OCI-M2 (cell line): ENCODE results near the gene UCP1.
A peak's percentile ranks its signal among the peaks of the same experiment; 100 is the strongest.
"Not testable (repeated sequence)": the region's sequence is repeated elsewhere in the genome, so short reads cannot be mapped to it uniquely, and the experiment has no call there.

Experiments
- DNase-seq: peaks from one replicate; lab custom pipeline; 2025; ENCODE audit not compliant: unreplicated experiment; lab: John Stamatoyannopoulos, UW

The UCP1 gene

DNA sequence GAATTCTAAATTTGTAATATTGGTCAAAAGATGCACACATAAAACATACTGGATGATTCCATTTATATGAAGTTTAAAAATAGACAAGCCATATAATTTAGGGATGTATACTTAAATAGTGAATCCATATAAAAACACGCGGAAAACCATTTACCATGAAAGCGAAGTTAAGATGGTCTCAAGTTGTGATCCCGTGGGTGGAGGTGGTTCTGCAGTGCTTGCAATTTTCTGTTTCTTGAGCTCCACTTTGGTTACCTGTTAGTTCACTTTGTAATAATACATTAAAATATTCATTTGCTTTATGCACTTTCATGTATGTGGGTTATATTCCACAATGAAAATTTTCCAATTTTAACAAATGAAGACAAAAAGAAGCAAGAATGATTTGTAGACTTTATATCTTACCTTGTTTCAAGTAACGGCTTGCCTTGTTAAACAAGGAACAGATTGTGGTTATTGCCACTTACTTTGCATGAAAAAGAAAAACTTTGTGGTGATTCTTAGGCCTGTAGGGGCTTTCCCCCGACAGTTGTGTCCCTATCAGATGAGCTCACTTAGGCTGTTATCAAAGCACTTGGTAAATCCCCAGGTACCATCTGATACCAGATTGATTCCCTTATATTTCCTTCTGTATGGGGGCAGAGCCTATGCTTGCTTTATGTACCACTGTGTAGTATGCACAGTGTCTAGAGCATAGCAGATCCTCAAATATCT, 12.2 kb downstream of the UCP1 start:
- no peak for DNase-seq

DNA sequence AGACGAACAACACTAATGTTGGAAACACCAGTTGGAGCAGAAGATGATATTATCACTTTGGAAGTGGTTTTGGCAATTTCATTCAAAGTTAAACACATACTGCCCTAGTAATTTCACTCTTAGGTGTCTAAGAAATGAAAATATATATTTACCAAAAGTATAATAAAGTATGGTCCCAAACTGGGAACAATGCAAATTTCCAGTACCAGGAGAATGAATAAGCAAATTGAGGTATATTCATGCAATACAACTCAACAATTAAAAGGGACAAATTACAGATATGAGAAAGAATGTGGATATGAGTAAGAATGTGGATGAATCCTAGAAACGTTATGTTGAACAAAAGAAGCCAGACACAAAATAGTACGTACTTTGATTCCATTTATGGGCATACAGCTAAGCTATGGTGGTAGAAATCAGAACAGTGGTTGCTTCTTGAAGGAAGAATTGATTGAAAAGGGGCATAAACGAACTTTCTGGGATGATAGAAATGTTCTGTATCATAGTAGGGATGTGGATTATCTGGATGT, 34.7 kb downstream of the UCP1 start:
- no peak for DNase-seq

DNA sequence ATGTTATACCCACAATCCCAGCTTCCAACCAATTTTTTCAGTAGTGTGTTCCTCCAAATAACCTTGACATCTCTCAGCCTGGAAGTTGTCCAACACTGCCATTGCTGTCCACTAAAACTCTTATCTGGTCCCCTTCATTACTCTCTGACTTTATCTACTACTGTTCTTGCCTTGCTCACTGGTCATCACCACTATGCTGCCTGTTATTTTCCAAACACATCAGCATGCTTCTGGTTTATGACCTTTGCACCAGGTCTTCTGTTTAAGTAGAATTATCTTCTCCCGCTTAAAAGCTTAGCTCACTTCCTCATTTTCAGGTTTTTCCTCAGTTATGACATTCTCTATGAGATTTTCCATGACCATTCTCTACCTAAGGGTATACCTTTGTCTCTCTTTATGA, 39.3 kb downstream of the UCP1 start:
- no peak for DNase-seq

DNA sequence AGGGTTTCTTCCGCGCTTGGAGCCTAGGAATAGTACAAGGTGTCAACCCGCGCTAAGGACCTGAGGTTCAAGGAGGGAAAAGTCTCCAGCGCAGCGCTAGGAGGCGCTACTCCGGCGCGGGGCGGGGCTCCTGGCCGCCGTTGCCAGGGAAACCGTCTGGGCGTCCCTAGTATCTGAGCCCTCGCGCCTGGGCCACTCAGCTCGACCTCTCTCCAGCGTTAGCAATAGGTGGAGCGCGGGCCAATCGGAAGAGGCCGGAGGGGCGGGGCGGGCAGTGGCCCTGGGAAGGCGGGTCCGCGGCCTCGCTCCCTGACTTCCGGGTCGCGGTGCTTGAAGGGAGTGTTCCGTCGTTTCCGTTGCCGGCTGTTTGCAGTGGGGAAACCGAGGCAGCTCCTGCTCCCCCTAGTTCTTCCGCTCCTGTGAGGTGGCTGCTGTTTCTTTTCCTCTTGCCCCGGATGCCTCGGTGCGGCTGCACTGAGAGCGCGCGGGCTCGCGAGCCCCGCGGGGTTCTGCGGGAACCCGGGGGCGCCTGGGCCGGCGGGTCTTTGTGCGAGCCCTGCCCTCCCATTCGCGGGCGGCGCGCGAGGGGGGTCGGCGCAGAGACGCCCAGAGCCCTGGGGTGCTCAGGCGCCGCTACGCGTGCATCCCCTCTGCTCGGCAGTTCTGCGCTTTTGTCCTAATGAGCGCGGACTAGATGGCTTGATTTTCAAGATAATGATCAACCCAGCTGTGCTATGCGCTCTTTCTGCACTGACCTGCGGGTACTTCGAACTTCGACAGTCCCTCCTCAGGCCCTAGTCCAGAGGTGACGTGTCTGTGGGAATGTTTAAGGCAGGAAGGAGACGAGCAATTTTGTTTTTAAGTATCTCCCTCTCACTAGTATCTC, 44.7 kb downstream of the UCP1 start, which contains the start of gene ELMOD2:
Gene ELMOD2 (plus strand): TSS at position 312 of the 886 bp plus-strand sequence. CDS start 1,261 bp downstream, outside the sequence.
- peak; percentile 66 for DNase-seq

DNA sequence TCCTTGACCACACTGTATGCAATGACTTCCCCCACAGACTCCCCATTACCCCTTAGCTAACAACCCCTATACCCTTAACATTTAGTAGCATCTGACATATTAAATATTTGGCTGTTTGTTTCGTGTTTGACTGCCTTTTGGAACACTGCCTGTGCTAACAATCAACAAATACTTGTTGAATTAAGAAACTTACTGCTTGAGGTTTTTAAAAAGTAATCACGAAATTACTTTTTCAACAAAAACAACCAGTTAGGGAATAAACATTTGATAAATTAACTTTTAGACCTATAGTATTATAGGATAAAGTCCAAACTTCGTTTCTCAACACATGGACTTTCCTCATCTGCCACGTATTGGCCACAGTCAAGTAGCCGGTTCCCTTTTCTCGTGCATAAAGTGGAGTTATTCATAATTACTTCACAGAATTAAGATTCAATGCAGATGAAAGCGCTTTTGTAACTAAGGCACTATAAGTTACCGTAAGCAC, 45.3 kb downstream of the UCP1 start:
- DNase-seq: no peak

DNA sequence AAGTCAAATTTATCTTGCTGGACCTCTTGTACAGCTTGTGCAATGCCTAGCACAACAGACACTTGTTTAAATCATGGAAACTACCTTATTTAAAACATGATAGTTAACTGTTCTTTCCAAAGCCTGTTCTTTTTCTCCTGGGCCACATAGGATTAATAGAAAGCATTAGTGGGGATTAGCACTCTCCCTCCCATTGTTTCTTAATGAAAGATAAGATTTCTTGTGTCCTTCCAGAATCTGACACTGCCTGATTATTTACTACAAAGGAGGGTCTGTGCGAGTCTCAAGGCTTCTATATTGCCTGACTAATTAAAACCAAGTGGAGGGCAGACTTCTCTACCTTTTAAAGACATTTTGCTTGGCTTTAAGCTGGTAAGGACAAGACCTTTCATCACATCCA, 53.3 kb downstream of the UCP1 start:
- DNase-seq: no peak

DNA sequence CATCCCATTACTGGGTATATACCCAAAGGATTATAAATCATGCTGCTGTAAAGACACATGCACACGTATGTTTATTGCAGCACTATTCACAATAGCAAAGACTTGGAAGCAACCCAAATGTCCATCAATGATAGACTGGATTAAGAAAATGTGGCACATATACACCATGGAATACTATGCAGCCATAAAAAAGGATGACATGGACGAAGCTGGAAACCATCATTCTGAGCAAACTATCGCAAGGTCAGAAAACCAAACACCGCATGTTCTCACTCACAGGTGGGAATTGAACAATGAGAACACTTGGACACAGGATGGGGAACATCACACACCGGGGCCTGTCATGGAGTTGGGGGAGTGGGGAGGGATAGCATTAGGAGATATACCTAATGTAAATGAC, 55.0 kb downstream of the UCP1 start:
- not testable (repeated sequence) for DNase-seq
